HepG2 (cell line): ENCODE results near the gene IMMT. TPM values are rescaled to one million over a fixed set of nuclear protein-coding genes. Genes with fewer than 3 reads are reported as not detected.

Source experiments
- ATAC-seq: fragments of 200-7000 bp; cut with Tn5 transposase; 3 replicates; pipeline ENCODE4 v1.9.1; 2020; ENCODE audit warnings: mild to moderate bottlenecking, moderate library complexity
- BruUV-seq: library from RNA; stranded (reverse); fragments of 400-500 nt; replicated peaks from 2 replicates; lab custom pipeline; 2021; lab: Mats Ljungman, UMichigan
- CTCF ChIA-PET: fragments of 300-600 bp; formaldehyde crosslinking; extraction: SDS; loops from one replicate; lab custom pipeline; 2021; ENCODE audit warnings: low total read pairs, inconsistent platforms, low intra/inter-chr PET ratio; lab: Yijun Ruan, JAX
- POLR2A ChIA-PET: fragments of 350-600 bp; sonication (Branson Sonifier 250); formaldehyde crosslinking; loops from one replicate; lab custom pipeline; 2020; ENCODE audit warnings: antibody characterized with exemption, inconsistent platforms; lab: Yijun Ruan, JAX
- DNase-seq: peaks from one replicate; pipeline ENCODE4 v3.0.0-alpha.2; 2015; ENCODE audit warnings: low spot score
- FAIRE-seq: peaks from 3 replicates; lab custom pipeline; 2011; peaks lifted over from hg19 to GRCh38; lab: Jason Lieb, UNC
- H2AFZ ChIP-seq: one replicate; pipeline ENCODE4 v1.6.1; 2011; ENCODE audit warnings: low read length, inconsistent platforms
- H3K27ac ChIP-seq: fragments of 300-600 bp; 3 replicates; pipeline ENCODE4 v1.8.0; 2011; ENCODE audit warnings: mixed run types, mild to moderate bottlenecking, mixed read lengths, low read length, inconsistent platforms; ENCODE audit not compliant: insufficient read depth; ENCODE audit errors: extremely low read length
- H3K27me3 ChIP-seq, 2 experiments: fragments of 200-600 bp in 1 of 2; 2 replicates in 1 of 2; 3 replicates in 1 of 2; pipeline versions ENCODE4 v1.6.0 to v1.8.0; 2011; ENCODE audit warnings: low read length in 2 of 2, mild to moderate bottlenecking in 2 of 2, moderate library complexity in 2 of 2, inconsistent platforms in 1 of 2; ENCODE audit not compliant: insufficient read depth in 2 of 2, control insufficient read depth in 1 of 2
- H3K36me3 ChIP-seq, 2 experiments: fragments of 200-600 bp in 1 of 2; replicated peaks in 1 of 2; 2 replicates in 1 of 2; 3 replicates in 1 of 2; pipeline versions ENCODE4 v1.5.1 to v1.8.0; 2011; ENCODE audit warnings: low read length in 2 of 2, inconsistent platforms in 1 of 2; ENCODE audit not compliant: insufficient read depth in 2 of 2, control insufficient read depth in 1 of 2
- H3K4me1 ChIP-seq: 2 replicates; pipeline ENCODE4 v1.5.1; 2012; ENCODE audit warnings: low read length, inconsistent platforms; ENCODE audit not compliant: insufficient read depth
- H3K4me2 ChIP-seq: 2 replicates; pipeline ENCODE4 v1.6.0; 2011; ENCODE audit warnings: low read depth, low read length, inconsistent platforms
- H3K4me3 ChIP-seq, 3 experiments: fragments of 200-600 bp in 1 of 3; sonication (generic), shearing (Covaris generic) in 1 of 3; replicated peaks in 1 of 3; 2 replicates each; pipeline ENCODE4 v1.5.1; 2011 to 2016; ENCODE audit warnings: low read length in 3 of 3, inconsistent platforms in 2 of 3, low read depth in 2 of 3, mild to moderate bottlenecking in 2 of 3, control low read depth in 1 of 3, mixed read lengths in 1 of 3; ENCODE audit not compliant: insufficient read depth in 1 of 3
- H3K79me2 ChIP-seq: one replicate; pipeline ENCODE4 v1.6.1; 2011; ENCODE audit warnings: low read length, inconsistent platforms; ENCODE audit not compliant: insufficient read depth
- H3K9ac ChIP-seq: 2 replicates; pipeline ENCODE4 v1.6.0; 2011; ENCODE audit warnings: mild to moderate bottlenecking, low read depth, low read length, inconsistent platforms; ENCODE audit not compliant: insufficient read depth
- H3K9me3 ChIP-seq: 2 replicates; pipeline ENCODE4 v1.5.1; 2012; ENCODE audit warnings: mild to moderate bottlenecking, low read length
- H4K20me1 ChIP-seq: 2 replicates; pipeline ENCODE4 v1.6.0; 2011; ENCODE audit warnings: inconsistent platforms, mild to moderate bottlenecking, low read length, moderate library complexity; ENCODE audit not compliant: insufficient read depth
- ARID2 ChIP-seq: sonication (generic); formaldehyde crosslinking; IDR thresholded peaks from 2 replicates; pipeline ENCODE4 v1.8.1; 2022; ENCODE audit warnings: mild to moderate bottlenecking, missing genetic modification reagents, borderline replicate concordance
- CREB3 ChIP-seq: sonication (generic); formaldehyde crosslinking; IDR thresholded peaks from 2 replicates; pipeline ENCODE4 v1.5.0; 2020; ENCODE audit warnings: missing genetic modification reagents
- FLYWCH1 ChIP-seq: sonication (generic); formaldehyde crosslinking; IDR thresholded peaks from 2 replicates; pipeline ENCODE4 v1.8.1; 2023; ENCODE audit warnings: mild to moderate bottlenecking, missing genetic modification reagents
- KLF12 ChIP-seq: sonication (generic); formaldehyde crosslinking; IDR thresholded peaks from 2 replicates; pipeline ENCODE4 v1.4.0; 2020; ENCODE audit warnings: missing genetic modification reagents, borderline replicate concordance
- PTBP1 ChIP-seq: fragments of 200-400 bp; formaldehyde crosslinking; IDR thresholded peaks from 2 replicates; pipeline ENCODE4 v1.6.1; 2018; ENCODE audit warnings: low read length, low read depth; ENCODE audit not compliant: poor library complexity, severe bottlenecking
- RBFOX2 ChIP-seq: fragments of 200-400 bp; formaldehyde crosslinking; IDR thresholded peaks from 2 replicates; pipeline ENCODE4 v1.6.1; 2017; ENCODE audit warnings: low read depth, mild to moderate bottlenecking, low read length
- SAP130 ChIP-seq: IDR thresholded peaks from 2 replicates; pipeline ENCODE4 v1.6.1; 2016; ENCODE audit warnings: low read depth
- SP2 ChIP-seq: sonication (generic); formaldehyde crosslinking; IDR thresholded peaks from 2 replicates; pipeline ENCODE4 v1.5.1; 2020; ENCODE audit warnings: mild to moderate bottlenecking, missing genetic modification reagents
- STAG1 ChIP-seq: sonication (generic); formaldehyde crosslinking; IDR thresholded peaks from 2 replicates; pipeline ENCODE4 v1.4.0; 2020; ENCODE audit warnings: missing genetic modification reagents
- ZFAT ChIP-seq: sonication (generic); formaldehyde crosslinking; conservative IDR thresholded peaks from 2 replicates; pipeline ENCODE4 v1.8.1; 2023; ENCODE audit warnings: missing genetic modification reagents, inconsistent platforms
- ZFY ChIP-seq: sonication (generic); formaldehyde crosslinking; IDR thresholded peaks from 2 replicates; pipeline ENCODE4 v1.4.0; 2020; ENCODE audit warnings: missing genetic modification reagents
- ZMYM4 ChIP-seq: sonication (generic); formaldehyde crosslinking; IDR thresholded peaks from 2 replicates; pipeline ENCODE4 v1.8.1; 2023; ENCODE audit warnings: mild to moderate bottlenecking, missing genetic modification reagents
- ZNF616 ChIP-seq: sonication (generic); formaldehyde crosslinking; IDR thresholded peaks from 2 replicates; pipeline ENCODE4 v1.5.0; 2020; ENCODE audit warnings: low read depth, mild to moderate bottlenecking, missing genetic modification reagents
- ZNF773 ChIP-seq: sonication (generic); formaldehyde crosslinking; IDR thresholded peaks from 2 replicates; pipeline ENCODE4 v1.4.0; 2020; ENCODE audit warnings: missing genetic modification reagents, borderline replicate concordance
- ZNF850 ChIP-seq: sonication (generic); formaldehyde crosslinking; conservative IDR thresholded peaks from 2 replicates; pipeline ENCODE4 v1.9.0; 2021; ENCODE audit warnings: mild to moderate bottlenecking, missing genetic modification reagents
- WGBS: methylation state at CpG from one replicate; pipeline ENCODE4 v1.1.6; 2017; ENCODE audit warnings: low lambda C conversion rate; 5-methylcytosine and 5-hydroxymethylcytosine counted together
- in situ Hi-C: cut with HindIII; loops from 2 replicates; pipeline ENCODE4 v1.10.0; 2017; ENCODE audit warnings: low pct_unique_long_range_greater_than_20kb; ENCODE audit not compliant: extremely low pct_ligation_motif_present
- intact Hi-C: fragments of 100-400 bp; cut with micrococcal nuclease; formaldehyde crosslinking; loops from one replicate; pipeline ENCODE4 v1.10.0; 2022; ENCODE audit not compliant: unreplicated experiment
- polyA plus RNA-seq, 8 experiments: library from polyadenylated mRNA; depleted of rRNA in 3 of 8; stranded (reverse) in 7 of 8; unstranded in 1 of 8; fragments of >200 nt; fragmentation: Illumina TruSeq in 4 of 8; extraction: Trizol in 4 of 8; gene quantifications; 2 replicates each; pipeline versions ENCODE4 v1.2.1 to v1.2.3, GENCODE V29; 2011 to 2016; ENCODE audit warnings: low read depth in 4 of 8, missing spikeins in 1 of 8, mixed read lengths in 1 of 8; ENCODE audit not compliant: insufficient read depth in 1 of 8
- total RNA-seq, 5 experiments: library from RNA; depleted of rRNA; stranded (reverse); fragments of >200 nt; fragmentation: Illumina TruSeq; extraction: Trizol; gene quantifications; 2 replicates each; pipeline ENCODE4 v1.2.3, GENCODE V29; 2016; ENCODE audit warnings: low read depth in 1 of 5
- TF ChIP-seq, protein P1 (sequence below): sonication (generic); formaldehyde crosslinking; IDR thresholded peaks from 2 replicates; pipeline ENCODE4 v1.4.0; 2020; ENCODE audit warnings: mild to moderate bottlenecking, missing genetic modification reagents
- TF ChIP-seq, protein P2 (sequence below): fragments of 450-650 bp; IDR thresholded peaks from 2 replicates; pipeline ENCODE4 v1.6.1; 2017
- TF ChIP-seq, protein P3 (sequence below): sonication (generic); formaldehyde crosslinking; IDR thresholded peaks from 2 replicates; pipeline ENCODE4 v1.4.0; 2020; ENCODE audit warnings: mild to moderate bottlenecking, missing genetic modification reagents

IMMT gene
- total and polyA plus RNA-seq, 2 of the 13 experiments (the other 11 are each of a cell fraction or from before 2014, with no cell fraction given) = 63.5 to 119 TPM

- Histone ChIP-seq H3K9ac (peak overlapping the region; percentile 95), H3K4me1 (peaks cover 58% of the 10 kb centered on the region), H3K4me3 (peak overlapping the region; percentile 81 to 96 (median 91)), H3K4me2 (peak overlapping the region; percentile 98), H3K27ac (peak overlapping the region; percentile 95), H4K20me1 (peaks cover 22% of the 10 kb centered on the region), H3K27me3 (no peaks in the 10 kb centered on the region; a peak in 1 of 5 replicates), H3K36me3 (peaks cover 1 to 18% of the 10 kb centered on the region in 2 experiments), H3K79me2 (peaks cover 60% of the 10 kb centered on the region), H2AFZ (no peak overlapping the region), H3K9me3 (no peaks in the 10 kb centered on the region)
- no TSS peak for BruUV-seq
- ChIA-PET POLR2A (interaction anchor here (1.7 to 4.0 kb wide), 3 partner anchors 10 to 247 kb away, joined by 4 to 21 read pairs (median 18); partner anchors contain the start of genes KDM3A, POLR1A and PTCD3), CTCF (no interaction called here)
- peak; percentile 54 for DNase-seq
- in situ Hi-C loops = no loop called here
- intact Hi-C loops = loop anchor here (2.0 kb wide), 1 partner anchor 17 kb away; no protein-coding TSS in a partner anchor
- peak; percentile 71 for FAIRE-seq
- 0 out of 3 replicates have a peak, but pooled peaks have one; percentile 5 for ATAC-seq
- WGBS = 63% methylated on average over 7 of the region's 7 CpGs
- TF ChIP-seq ZNF773 (CRISPR knock-in tag) (no peak), KLF12 (CRISPR knock-in tag) (0 out of 2 replicates have a peak, but pooled peaks have one; percentile 25), ZNF850 (CRISPR knock-in tag) (no peak), ZNF616 (CRISPR knock-in tag) (no peak), ZMYM4 (no peak), ZFY (CRISPR knock-in tag) (peak; percentile 37; the same call in 1 of the 2 replicates), PTBP1 (no peak), SP2 (no peak), ZFAT (CRISPR knock-in tag) (no peak), ARID2 (peak; percentile 14; the same call in 1 of the 2 replicates), STAG1 (0 out of 2 replicates have a peak, but pooled peaks have one; percentile 10), SAP130 (CRISPR knock-in tag) (0 out of 2 replicates have a peak, but pooled peaks have one; percentile 20), CREB3 (CRISPR knock-in tag) (no peak), RBFOX2 (0 out of 2 replicates have a peak, but pooled peaks have one; percentile 22), FLYWCH1 (CRISPR knock-in tag) (peak; percentile 72; the same call in 1 of the 2 replicates)
- TF ChIP-seq, protein P1, sequence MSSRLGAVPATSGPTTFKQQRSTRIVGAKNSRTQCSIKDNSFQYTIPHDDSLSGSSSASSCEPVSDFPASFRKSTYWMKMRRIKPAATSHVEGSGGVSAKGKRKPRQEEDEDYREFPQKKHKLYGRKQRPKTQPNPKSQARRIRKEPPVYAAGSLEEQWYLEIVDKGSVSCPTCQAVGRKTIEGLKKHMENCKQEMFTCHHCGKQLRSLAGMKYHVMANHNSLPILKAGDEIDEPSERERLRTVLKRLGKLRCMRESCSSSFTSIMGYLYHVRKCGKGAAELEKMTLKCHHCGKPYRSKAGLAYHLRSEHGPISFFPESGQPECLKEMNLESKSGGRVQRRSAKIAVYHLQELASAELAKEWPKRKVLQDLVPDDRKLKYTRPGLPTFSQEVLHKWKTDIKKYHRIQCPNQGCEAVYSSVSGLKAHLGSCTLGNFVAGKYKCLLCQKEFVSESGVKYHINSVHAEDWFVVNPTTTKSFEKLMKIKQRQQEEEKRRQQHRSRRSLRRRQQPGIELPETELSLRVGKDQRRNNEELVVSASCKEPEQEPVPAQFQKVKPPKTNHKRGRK = no peak
- TF ChIP-seq, protein P2, sequence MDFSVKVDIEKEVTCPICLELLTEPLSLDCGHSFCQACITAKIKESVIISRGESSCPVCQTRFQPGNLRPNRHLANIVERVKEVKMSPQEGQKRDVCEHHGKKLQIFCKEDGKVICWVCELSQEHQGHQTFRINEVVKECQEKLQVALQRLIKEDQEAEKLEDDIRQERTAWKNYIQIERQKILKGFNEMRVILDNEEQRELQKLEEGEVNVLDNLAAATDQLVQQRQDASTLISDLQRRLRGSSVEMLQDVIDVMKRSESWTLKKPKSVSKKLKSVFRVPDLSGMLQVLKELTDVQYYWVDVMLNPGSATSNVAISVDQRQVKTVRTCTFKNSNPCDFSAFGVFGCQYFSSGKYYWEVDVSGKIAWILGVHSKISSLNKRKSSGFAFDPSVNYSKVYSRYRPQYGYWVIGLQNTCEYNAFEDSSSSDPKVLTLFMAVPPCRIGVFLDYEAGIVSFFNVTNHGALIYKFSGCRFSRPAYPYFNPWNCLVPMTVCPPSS = no peak
- TF ChIP-seq, protein P3, sequence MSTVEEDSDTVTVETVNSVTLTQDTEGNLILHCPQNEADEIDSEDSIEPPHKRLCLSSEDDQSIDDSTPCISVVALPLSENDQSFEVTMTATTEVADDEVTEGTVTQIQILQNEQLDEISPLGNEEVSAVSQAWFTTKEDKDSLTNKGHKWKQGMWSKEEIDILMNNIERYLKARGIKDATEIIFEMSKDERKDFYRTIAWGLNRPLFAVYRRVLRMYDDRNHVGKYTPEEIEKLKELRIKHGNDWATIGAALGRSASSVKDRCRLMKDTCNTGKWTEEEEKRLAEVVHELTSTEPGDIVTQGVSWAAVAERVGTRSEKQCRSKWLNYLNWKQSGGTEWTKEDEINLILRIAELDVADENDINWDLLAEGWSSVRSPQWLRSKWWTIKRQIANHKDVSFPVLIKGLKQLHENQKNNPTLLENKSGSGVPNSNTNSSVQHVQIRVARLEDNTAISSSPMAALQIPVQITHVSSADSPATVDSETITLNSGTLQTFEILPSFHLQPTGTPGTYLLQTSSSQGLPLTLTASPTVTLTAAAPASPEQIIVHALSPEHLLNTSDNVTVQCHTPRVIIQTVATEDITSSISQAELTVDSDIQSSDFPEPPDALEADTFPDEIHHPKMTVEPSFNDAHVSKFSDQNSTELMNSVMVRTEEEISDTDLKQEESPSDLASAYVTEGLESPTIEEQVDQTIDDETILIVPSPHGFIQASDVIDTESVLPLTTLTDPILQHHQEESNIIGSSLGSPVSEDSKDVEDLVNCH (CRISPR knock-in tag) = no peak
These were observed 1.2 kb downstream of the IMMT start for GRCh38 chr2:86193901-86194567.
